ENCODE data around the gene ZBP1.

ZBP1 gene

DNA sequence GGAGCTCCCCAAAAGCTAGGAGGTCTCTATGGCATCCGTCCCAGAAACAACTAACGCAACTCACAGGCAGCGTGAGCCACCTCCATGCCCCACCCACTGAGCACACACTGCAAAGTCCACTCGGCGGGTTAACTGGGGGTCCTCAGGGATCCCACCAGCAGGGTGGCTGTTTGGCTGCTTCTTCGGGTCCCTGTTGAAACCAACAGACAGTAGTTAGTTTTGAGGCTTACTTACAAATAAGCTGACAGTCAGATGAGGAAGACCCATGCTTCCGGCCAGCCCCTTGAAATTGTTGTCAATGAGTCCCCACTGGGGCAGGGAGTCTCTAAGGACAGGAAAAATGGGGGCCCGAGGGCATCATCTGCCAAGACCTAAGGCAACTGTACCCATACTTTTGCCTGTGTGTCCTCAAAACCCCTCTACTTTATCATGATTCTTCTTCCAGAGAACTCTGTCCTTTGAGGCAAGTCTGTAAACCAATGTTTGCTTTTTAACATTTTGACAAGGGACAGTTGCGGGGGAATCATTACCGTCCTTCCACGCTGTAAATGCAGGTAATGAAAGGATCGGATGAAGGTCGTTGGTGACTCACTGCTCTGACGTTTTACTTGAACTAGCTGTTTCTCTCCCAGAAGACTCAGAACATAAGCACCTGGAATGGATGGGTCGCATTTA, 61.5 kb downstream of the ZBP1 start:
- no peak for TF ChIP-seq CTCF (IDR thresholded peaks at IDR 0.05)

DNA sequence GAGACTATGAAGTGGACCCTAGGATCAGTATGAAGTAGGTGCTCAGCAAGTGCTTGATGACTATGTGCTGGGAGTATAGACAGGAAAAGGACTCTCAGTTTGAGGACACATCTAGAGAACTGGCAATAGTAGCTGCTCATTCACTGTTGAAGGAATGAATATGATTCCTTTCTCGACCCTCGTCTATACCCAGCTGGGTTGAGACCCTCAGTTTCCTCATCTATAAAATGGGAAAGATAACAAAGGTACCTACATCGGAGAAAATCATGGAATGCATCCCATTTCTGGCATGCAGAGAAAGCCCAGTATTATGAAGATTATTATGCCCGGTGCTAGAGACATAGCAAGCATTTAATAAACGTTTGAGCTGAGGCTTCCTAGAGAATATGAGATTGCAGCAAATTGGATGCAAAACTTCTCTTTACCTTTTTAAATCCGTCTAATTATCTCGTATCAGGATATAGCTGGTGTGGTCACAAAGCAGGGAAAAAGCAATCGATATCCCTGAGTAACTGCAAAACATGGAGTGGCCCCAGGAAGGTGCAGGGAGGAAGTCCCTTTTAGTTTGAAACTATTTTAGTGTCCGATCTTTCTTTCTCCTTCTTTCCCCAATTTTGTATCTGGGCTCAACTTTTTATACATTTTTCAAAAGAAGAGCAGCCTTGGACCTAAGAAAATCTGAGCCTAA, 62.2 kb downstream of the ZBP1 start:
- TF ChIP-seq CTCF (IDR thresholded peaks at IDR 0.05): no peak

GRCh38 chr20:57556980-57557274, 63.3 kb downstream of the ZBP1 start:
- TF ChIP-seq CTCF (IDR thresholded peaks at IDR 0.05): no peak

DNA sequence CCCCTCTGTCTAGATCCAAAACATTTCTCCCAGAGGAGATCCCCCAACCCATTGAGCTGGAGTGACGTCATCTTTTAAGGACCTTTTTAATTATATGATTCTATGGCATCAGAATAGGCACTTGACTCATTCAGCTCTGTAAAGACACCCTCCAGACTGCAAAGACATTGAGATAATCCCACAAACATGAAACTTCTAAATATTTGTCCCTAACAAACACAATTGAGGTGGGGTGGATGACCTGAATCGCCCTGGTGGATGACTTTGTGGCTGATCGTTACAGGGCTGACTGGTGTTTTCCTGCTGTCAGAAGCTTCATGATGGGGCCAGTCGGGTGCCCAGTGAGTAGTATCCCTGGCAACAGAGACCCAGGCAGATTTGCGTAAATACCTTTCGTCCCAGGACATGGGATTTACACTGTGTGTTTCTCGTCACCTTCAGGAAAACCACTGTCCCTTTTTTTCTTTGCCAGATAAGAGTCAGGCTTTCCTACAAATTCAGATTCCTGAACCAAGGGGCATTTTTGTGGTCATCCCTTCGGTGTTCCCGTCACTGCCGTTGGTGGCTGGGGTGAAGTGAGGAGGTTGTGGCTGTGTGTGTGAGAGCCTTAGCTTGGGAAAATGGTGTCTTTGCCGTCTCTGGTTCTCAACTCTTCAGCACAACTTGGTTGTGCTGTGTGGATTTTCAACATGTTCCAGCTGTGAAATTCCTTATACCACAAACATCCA, 64.6 kb downstream of the ZBP1 start:
- no peak for TF ChIP-seq CTCF (IDR thresholded peaks at IDR 0.05)

All from LNCAP (cell line).